ENCODE results near the gene VLDLR. TPM values are rescaled to one million over a fixed set of nuclear protein-coding genes. Genes with fewer than 3 reads are reported as not detected.
A peak's percentile ranks its signal among the peaks of the same experiment; 100 is the strongest.
"Not testable (repeated sequence)": the region's sequence is repeated elsewhere in the genome, so short reads cannot be mapped to it uniquely, and the experiment has no call there.

The VLDLR gene
- total RNA-seq, 1 donor from 2014 or later, result 7.3 TPM

GRCh38 chr9:2663461-2664173 is 42.0 kb downstream of the VLDLR start:
- no peak for DNase-seq (ENCODE audit: low read depth in 2 of 2)

GRCh38 chr9:2664174-2665065 is 42.8 kb downstream of the VLDLR start:
- DNase-seq (ENCODE audit: low read depth in 2 of 2), result no peak

GRCh38 chr9:2666569-2666968 is 45.0 kb downstream of the VLDLR start:
- no peak for DNase-seq (ENCODE audit: low read depth in 2 of 2)

- DNase-seq (ENCODE audit: low read depth in 2 of 2), result no peak
Measured at GRCh38 chr9:2673161-2673560, 51.6 kb downstream of the VLDLR start.

GRCh38 chr9:2674141-2674824 is 52.7 kb downstream of the VLDLR start:
- DNase-seq (ENCODE audit: low read depth in 2 of 2), result no peak

GRCh38 chr9:2675834-2676233 is 54.2 kb downstream of the VLDLR start:
- no peak for DNase-seq (ENCODE audit: low read depth in 2 of 2)

GRCh38 chr9:2676466-2676865 is 54.9 kb downstream of the VLDLR start:
- peak in 1 of 2 donors; percentile 55 for DNase-seq (ENCODE audit: low read depth in 2 of 2)

GRCh38 chr9:2677915-2678889 is 56.6 kb downstream of the VLDLR start:
- peak in 1 of 2 donors; percentile 38 for DNase-seq (ENCODE audit: low read depth in 2 of 2)

- no peak for DNase-seq (ENCODE audit: low read depth in 2 of 2)
Measured at GRCh38 chr9:2679011-2679410, 57.4 kb downstream of the VLDLR start.

- no peak for DNase-seq (ENCODE audit: low read depth in 2 of 2)
Measured at GRCh38 chr9:2681981-2682380, 60.4 kb downstream of the VLDLR start.

GRCh38 chr9:2686911-2687310 is 65.3 kb downstream of the VLDLR start:
- DNase-seq (ENCODE audit: low read depth in 2 of 2), result no peak

GRCh38 chr9:2688636-2689035 is 67.0 kb downstream of the VLDLR start:
- DNase-seq (ENCODE audit: low read depth in 2 of 2), result no peak

- DNase-seq (ENCODE audit: low read depth in 2 of 2), result peak; percentile 28 to 71
Measured at GRCh38 chr9:2691212-2691611, 69.6 kb downstream of the VLDLR start.

GRCh38 chr9:2691626-2692025 is 70.0 kb downstream of the VLDLR start:
- peak; percentile 87 to 93 for DNase-seq (ENCODE audit: low read depth in 2 of 2)

GRCh38 chr9:2693056-2693455 is 71.5 kb downstream of the VLDLR start:
- no peak for DNase-seq (ENCODE audit: low read depth in 2 of 2)

- no peak for DNase-seq (ENCODE audit: low read depth in 2 of 2)
Measured at GRCh38 chr9:2697492-2697891, 75.9 kb downstream of the VLDLR start.

- no peak for DNase-seq (ENCODE audit: low read depth in 2 of 2)
Measured at GRCh38 chr9:2700398-2700797, 78.8 kb downstream of the VLDLR start.

GRCh38 chr9:2700909-2701550 is 79.4 kb downstream of the VLDLR start:
- no peak for DNase-seq (ENCODE audit: low read depth in 2 of 2)

GRCh38 chr9:2704504-2704903 is 82.9 kb downstream of the VLDLR start:
- DNase-seq (ENCODE audit: low read depth in 2 of 2), result no peak

- DNase-seq (ENCODE audit: low read depth in 2 of 2), result not testable (repeated sequence)
Measured at GRCh38 chr9:2707256-2707655, 85.7 kb downstream of the VLDLR start.
